Panc1 (cell line): ENCODE data around the gene HOXB5.

ENCODE experiments used
- POLR2AphosphoS5 ChIP-seq: IDR thresholded peaks from 2 replicates; pipeline ENCODE4 v1.6.1; 2012; ENCODE audit warnings: mild to moderate bottlenecking, low read depth, low read length, moderate library complexity
- TF ChIP-seq, protein P1 (sequence below): fragments of 450-650 bp; IDR thresholded peaks from 2 replicates; pipeline ENCODE4 v1.5.1; 2017; ENCODE audit warnings: mild to moderate bottlenecking
- TF ChIP-seq, protein P2 (sequence below), 2 experiments: IDR thresholded peaks; 2 replicates each; pipeline ENCODE4 v1.6.1; 2011 to 2012; ENCODE audit warnings: low read depth in 2 of 2, control low read depth in 1 of 2, low read length in 1 of 2, mild to moderate bottlenecking in 1 of 2, moderate library complexity in 1 of 2; ENCODE audit not compliant: insufficient read depth in 1 of 2

DNA sequence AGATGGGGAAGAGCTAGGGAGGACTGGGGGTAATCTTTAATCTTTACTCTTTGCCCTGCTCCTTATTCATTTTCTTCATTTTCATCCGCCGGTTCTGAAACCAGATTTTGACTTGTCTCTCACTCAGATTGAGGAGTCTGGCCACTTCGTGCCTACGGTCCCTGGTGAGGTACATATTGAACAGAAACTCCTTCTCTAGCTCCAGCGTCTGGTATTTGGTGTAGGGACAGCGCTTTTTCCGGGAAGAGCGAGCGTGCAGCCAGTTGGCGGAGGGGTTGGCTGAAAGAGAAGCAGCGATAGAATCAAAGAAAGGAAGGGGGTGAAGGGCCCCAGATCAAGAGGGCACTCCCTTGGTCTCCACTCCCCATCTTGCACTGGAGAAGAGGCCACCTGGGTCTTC, 29.3 kb upstream of the HOXB5 start:
- TF ChIP-seq, protein P1, sequence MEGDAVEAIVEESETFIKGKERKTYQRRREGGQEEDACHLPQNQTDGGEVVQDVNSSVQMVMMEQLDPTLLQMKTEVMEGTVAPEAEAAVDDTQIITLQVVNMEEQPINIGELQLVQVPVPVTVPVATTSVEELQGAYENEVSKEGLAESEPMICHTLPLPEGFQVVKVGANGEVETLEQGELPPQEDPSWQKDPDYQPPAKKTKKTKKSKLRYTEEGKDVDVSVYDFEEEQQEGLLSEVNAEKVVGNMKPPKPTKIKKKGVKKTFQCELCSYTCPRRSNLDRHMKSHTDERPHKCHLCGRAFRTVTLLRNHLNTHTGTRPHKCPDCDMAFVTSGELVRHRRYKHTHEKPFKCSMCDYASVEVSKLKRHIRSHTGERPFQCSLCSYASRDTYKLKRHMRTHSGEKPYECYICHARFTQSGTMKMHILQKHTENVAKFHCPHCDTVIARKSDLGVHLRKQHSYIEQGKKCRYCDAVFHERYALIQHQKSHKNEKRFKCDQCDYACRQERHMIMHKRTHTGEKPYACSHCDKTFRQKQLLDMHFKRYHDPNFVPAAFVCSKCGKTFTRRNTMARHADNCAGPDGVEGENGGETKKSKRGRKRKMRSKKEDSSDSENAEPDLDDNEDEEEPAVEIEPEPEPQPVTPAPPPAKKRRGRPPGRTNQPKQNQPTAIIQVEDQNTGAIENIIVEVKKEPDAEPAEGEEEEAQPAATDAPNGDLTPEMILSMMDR, result no peak
- TF ChIP-seq POLR2AphosphoS5, result no peak
- TF ChIP-seq, protein P2, sequence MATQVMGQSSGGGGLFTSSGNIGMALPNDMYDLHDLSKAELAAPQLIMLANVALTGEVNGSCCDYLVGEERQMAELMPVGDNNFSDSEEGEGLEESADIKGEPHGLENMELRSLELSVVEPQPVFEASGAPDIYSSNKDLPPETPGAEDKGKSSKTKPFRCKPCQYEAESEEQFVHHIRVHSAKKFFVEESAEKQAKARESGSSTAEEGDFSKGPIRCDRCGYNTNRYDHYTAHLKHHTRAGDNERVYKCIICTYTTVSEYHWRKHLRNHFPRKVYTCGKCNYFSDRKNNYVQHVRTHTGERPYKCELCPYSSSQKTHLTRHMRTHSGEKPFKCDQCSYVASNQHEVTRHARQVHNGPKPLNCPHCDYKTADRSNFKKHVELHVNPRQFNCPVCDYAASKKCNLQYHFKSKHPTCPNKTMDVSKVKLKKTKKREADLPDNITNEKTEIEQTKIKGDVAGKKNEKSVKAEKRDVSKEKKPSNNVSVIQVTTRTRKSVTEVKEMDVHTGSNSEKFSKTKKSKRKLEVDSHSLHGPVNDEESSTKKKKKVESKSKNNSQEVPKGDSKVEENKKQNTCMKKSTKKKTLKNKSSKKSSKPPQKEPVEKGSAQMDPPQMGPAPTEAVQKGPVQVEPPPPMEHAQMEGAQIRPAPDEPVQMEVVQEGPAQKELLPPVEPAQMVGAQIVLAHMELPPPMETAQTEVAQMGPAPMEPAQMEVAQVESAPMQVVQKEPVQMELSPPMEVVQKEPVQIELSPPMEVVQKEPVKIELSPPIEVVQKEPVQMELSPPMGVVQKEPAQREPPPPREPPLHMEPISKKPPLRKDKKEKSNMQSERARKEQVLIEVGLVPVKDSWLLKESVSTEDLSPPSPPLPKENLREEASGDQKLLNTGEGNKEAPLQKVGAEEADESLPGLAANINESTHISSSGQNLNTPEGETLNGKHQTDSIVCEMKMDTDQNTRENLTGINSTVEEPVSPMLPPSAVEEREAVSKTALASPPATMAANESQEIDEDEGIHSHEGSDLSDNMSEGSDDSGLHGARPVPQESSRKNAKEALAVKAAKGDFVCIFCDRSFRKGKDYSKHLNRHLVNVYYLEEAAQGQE (IDR thresholded peaks at IDR 0.05; ENCODE audit: insufficient read depth in 1 of 2, low read depth in 2 of 2, low read length in 1 of 2), result no peak
